Stimulated activated CD8-positive, alpha-beta memory T cell treated with anti-CD3 and anti-CD28 coated beads, Interleukin-7, amount 100 ng/mL, for 48 hours (primary cell): ENCODE data around the gene GAS6.
A peak's percentile ranks its signal among the peaks of the same experiment; 100 is the strongest.

ENCODE experiments used
- DNase-seq, 2 donors: peaks; one replicate each; pipeline ENCODE4 v3.0.0-alpha.2; 2020; ENCODE audit warnings: low read depth in 1 of 2; ENCODE audit errors: extremely low read depth in 1 of 2

The GAS6 gene

GRCh38 chr13:113863524-113864272, at the start of gene GAS6:
Gene GAS6 (minus strand): TSS chr13:113864076. CDS start chr13:113863920, 156 bp downstream.
- no peak for DNase-seq

DNA sequence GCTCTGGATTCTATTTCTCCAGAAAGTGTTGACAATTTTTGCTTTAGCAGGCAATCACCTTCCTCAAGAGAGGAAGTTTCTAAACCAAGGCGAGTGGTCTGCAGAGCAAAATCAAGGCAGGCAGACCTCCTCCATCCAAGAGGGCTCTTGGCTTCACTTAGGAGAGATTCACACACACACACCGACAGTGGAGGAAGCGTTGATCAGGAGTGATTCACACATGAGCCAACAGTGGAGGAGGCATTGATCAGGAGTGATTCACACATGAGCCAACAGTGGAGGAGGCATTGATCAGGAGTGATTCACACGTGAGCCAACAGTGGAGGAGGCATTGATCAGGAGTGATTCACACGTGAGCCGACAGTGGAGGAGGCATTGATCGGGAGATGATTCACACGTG, 49.5 kb upstream of the GAS6 start:
- peak in 1 of 2 donors; percentile 19 for DNase-seq

GRCh38 chr13:113912596-113912995, 48.7 kb upstream of the GAS6 start:
- no peak for DNase-seq

GRCh38 chr13:113907635-113908617, 44.0 kb upstream of the GAS6 start:
- no peak for DNase-seq

GRCh38 chr13:113906571-113906970, 42.7 kb upstream of the GAS6 start:
- DNase-seq, result no peak

DNA sequence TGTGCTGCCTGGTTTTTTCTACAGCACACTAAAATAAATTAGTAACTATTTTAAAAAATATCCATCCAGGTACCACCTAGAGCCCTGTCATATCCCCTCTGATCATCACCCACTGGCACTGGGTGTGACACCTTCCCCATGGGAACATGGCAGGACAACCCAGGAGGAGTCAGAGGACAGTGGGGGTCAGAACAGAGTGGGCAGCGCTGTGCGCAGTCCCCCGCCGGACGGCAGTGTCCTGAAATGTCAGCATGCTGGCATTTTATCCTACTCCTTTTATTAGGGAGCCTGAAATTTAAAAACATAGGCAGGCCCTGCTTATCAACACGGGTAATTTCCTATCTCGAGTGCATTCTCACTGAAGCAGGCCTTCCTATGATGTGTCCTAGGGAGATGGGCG, 42.1 kb upstream of the GAS6 start:
- no peak for DNase-seq

DNA sequence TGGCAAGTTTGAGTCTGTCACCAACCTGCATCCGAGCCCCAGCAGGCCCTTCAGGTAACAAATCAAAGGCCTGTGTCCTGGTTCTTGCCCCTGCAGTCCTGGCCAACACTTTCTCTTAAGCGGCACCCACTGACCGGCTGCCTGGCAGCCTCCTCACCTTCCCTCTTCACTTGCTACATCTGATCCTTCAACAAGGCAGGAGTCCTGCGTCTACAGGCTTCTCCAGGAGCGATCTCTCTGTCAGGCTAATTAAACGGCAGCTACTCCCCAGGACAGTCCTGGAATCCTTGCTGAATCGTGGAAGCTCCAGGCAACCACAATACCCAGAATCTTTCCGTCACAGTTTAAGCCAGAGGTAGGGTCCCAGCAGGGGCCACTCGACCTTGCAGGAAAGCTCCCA, 41.1 kb upstream of the GAS6 start:
- no peak for DNase-seq

DNA sequence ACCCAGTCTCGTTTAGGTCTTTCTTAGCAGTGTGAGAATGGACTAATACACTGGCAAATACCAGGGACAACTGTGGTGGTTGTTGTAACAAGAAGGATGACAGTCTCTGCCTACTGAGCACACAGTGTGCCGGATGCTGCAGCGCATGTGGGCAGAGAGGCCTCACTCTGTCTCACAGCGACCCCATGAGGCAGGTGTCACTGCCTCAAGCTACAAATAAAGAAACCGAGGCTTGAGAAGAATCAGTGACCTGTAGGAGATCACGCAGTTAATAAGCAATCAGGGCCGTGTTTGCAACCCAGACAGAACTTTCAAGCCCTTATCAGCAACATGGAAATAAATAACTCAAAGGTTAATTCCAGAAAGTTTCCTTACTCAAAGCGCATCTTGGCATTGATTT, 40.5 kb upstream of the GAS6 start:
- no peak for DNase-seq

GRCh38 chr13:113903912-113904311, 40.0 kb upstream of the GAS6 start:
- no peak for DNase-seq

- no peak for DNase-seq
Observed at GRCh38 chr13:113902986-113903775, 39.3 kb upstream of the GAS6 start.

- DNase-seq, result no peak
Observed at GRCh38 chr13:113902481-113902880, 38.6 kb upstream of the GAS6 start.

GRCh38 chr13:113901642-113902041, 37.8 kb upstream of the GAS6 start:
- DNase-seq, result no peak

- DNase-seq, result no peak
Observed at GRCh38 chr13:113901231-113901630, 37.4 kb upstream of the GAS6 start.

DNA sequence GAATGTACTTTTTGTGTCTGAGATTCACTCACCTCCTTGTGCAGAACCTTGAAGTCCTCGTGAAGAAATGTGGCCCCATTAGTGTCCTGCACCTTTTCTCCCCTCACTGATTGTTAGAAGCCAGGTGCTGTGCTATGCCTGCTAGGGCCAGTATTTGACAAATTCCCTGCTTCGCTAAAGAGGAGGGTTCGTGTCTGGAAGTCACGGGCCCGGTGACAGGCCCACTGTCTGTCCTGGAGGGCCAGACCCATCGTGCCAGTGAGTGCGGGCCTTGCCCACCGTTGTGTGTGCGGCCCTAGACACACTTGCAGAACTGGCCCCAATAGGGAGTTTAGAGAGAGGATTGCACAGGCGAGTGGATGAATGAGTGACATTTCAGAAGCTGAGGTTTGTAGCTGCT, 36.8 kb upstream of the GAS6 start:
- DNase-seq, result no peak

DNA sequence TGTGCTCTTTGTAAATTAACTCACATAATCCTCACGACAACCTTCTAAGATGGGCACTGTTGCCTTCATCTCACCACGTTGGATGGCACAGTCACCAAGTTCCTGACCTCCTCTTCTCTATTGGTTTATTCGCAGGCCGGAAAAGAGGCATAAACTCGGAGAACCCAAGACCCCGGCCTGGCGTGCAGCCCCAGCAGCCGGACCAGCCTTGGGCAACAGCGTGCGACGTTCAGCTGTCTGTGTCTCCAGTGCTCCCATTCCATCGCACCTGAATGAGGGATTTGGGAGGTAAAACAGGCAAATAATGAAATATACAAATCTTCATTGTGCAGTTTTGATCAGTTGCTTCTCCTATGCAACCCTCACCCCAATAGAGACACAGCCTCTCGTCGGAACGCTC, 34.5 kb upstream of the GAS6 start:
- no peak for DNase-seq

DNA sequence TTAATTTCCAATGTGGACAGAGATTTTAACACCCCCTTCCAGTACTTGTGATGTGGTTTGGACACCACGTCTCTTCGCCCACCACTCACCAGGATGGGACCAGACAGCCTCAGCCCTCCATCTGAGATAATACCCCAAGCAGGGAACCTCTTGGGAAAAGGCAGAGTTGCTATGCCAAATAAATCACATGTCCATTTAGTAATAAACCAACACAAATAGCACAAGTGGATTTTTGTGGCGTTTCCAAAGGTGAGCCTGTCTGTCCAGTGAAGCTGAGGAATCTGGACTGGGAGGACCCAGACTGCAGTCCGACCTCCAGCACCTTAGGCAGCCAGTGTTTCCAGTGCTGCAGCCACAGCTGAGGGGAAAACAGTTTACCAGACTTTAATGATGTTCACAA, 34.1 kb upstream of the GAS6 start:
- DNase-seq, result no peak

- DNase-seq, result no peak
Observed at GRCh38 chr13:113897161-113897560, 33.3 kb upstream of the GAS6 start.

DNA sequence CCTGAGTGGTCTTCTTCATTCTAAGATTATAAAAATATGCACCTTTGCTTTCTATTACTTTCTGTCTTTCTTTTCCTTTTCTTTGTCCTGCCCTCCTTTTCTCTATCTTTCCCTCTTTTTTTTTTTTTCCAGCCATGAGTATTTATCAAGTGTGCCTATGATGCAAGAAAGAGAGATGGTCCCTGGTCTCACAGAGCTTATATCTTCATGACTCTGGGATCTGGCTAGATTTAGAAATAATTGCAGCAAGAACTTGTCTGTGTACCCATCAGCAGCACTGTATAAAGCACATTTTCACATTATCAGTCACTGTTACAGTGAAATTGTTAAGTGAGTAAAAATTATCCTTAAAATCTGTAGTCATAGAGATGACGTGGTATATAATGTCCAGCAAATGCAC, 31.6 kb upstream of the GAS6 start:
- DNase-seq, result no peak

DNA sequence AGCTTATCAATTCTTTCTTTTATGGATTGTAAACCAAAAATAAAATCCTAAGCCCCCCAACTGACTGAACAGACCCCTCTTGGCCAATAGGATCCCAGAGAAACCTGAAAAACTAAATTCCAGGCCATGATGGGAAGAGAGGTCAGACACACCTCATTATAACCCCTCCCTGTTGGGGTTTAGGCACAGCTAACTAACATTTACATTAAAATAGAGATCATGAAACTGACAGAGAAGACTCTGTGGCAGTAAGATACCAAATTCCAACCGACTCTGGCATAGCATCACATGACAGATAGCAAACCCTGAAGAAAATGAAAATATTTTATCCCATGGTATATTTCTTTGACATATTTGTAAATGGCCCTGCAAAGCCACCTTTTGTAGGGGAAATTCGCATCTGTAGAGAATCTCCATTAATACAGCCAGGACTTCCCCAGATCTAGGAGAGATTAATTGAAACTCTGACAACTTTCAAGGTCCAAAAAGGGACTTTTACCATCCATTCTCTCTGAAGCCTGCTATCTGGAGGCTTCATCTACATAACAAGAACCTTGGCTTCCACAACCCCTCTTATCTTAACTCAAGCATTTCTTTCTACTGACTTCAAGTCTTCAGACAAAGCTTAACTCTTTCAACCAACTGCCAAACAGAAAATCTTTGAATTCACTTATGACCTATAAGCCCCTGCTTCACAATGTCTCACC, 27.1 kb upstream of the GAS6 start:
- DNase-seq, result no peak

GRCh38 chr13:113889467-113889866, 25.6 kb upstream of the GAS6 start:
- no peak for DNase-seq
